GM12892 (cell line): ENCODE measurements around the gene UBE3A.
"Not testable (repeated sequence)": the region's sequence is repeated elsewhere in the genome, so short reads cannot be mapped to it uniquely, and the experiment has no call there.

Experiments used
- DNase-seq: peaks from one replicate; pipeline ENCODE4 v3.0.0; 2011; ENCODE audit not compliant: insufficient read length
- FAIRE-seq: peaks from 2 replicates; lab custom pipeline; 2011; peaks lifted over from hg19 to GRCh38; lab: Jason Lieb, UNC
- POLR2A ChIP-seq: IDR thresholded peaks from 2 replicates; pipeline ENCODE4 v1.6.1; 2011; ENCODE audit warnings: low read depth, low read length, control low read depth
- POLR2AphosphoS5 ChIP-seq: IDR thresholded peaks from 2 replicates; pipeline ENCODE4 v1.6.1; 2011; ENCODE audit warnings: low read depth, low read length, control low read depth
- TAF1 ChIP-seq: IDR thresholded peaks from 2 replicates; pipeline ENCODE4 v1.6.1; 2011; ENCODE audit warnings: low read depth, mild to moderate bottlenecking, control low read depth, low read length, borderline replicate concordance

The UBE3A gene

DNA sequence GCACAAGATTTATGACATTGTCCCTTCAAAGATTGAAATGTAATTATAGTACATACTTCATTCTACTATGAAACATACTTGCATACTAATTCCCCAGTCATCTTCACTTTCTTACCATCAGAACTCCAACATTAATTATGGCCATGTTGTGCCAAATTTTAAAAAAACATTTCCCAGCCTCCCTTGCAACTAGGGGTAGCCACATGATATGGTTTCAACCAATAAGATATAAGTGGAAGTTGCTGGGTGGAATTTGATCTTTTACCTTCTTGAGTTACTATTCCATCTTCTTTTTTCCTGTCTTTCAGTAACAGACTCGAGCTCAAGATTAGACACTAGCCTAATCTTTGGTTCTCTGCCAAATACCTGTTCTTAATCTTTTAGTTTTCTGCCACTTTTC is 25.6 kb upstream of the UBE3A start:
- FAIRE-seq (no peak), DNase-seq (no peak)
- no peak for TF ChIP-seq POLR2AphosphoS5
- no peak for TF ChIP-seq TAF1
- TF ChIP-seq POLR2A, result no peak

DNA sequence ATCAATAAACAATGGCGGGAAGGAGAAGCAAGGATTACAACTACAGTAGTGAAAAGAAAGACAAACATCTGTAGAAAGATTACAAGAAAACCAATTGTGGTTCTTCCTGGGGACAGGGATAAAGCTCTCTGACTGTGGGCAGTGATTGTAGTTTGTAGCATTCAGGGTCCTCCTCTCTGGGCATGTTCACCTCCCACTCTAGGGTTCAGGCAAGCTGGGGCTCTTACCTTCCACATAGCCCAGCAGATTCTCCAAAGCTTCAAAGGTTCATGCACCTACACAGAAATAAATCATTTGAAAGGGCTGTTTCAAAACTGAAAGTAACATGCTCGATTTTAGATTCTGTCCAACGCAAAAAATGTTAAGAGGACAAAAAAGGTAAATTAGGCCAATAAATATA is 17.4 kb upstream of the UBE3A start:
- DNase-seq (no peak), FAIRE-seq (no peak)
- TF ChIP-seq TAF1 (no peak), POLR2AphosphoS5 (no peak), POLR2A (no peak)

DNA sequence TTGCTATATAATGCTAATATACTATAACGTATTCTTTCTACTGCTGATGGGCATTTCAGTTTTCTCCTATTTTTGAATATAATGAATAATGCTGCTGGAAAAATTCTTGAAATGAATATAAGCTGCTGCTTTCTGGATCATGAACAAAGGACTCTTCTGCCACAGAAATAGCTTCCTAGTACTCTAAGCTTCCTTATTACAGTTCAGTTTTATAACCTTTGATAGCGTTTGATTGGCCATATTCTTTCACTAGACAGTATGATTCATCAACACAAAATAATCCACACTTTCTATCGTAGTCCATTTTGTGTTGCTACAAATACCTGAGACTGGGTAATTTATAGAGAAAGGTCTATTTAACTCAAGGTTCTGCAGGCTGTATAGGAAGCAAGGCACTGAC is 16.4 kb upstream of the UBE3A start:
- FAIRE-seq, result no peak
- TF ChIP-seq POLR2A (no peak), POLR2AphosphoS5 (no peak), TAF1 (no peak)
- no peak for DNase-seq

DNA sequence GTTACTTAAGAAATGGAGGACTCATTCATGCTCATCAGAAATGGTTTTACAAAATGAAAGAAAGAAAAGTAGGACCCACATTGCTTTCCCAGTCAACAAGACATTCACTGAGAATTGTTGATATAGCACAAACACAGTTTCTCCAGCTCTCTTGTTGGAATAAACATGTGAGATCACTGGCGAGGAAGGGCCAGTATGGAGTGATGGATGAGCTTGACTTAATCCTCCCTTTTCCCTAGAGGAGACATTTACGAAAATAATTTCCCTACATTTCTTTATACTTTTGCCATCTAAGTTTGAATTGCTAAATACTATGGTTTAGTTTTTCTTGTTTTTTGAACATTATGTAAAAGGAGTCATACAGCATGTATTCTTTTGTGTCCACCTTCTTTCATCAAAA is 15.9 kb upstream of the UBE3A start:
- DNase-seq (no peak), FAIRE-seq (no peak)
- no peak for TF ChIP-seq POLR2A

DNA sequence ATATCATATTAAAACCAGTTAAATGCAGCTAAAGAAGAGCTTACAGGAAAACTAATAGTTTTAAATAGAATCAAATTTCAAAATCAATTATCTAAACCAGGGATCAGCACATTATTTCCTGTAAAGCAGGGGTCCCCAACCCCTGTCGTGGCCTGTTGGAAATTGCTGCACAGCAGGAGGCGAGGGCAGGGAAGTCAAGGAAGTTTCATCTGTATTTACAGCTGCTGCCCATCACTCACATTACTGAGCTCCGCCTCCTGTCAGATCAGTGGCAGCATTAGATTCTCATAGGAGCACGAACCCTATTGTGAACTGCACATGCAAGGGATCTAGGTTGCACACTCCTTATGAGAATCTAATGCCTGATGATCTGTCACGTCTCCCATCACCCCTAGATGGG is 14.4 kb upstream of the UBE3A start:
- FAIRE-seq, DNase-seq: not testable (repeated sequence)

DNA sequence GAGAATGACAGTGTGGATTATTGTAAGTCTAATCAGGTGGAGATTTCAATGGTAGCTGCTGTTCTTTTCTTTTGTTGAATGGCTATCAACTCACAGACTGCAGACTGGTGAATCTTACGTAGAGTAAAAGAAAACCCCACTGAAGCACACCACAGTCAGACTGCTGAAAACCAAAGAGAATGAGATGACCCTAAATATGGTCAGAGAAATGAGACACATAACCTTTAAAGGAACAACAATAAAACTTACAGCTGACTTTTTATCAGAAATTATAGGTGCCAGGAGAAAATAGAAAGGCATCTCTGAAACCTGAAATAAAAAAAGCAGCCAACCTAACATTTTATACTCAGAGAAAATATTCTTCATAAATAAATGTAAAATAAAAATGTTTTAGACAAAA is 12.7 kb upstream of the UBE3A start:
- no peak for DNase-seq
- no peak for FAIRE-seq
- TF ChIP-seq POLR2A, result no peak
- TF ChIP-seq TAF1, result no peak
- no peak for TF ChIP-seq POLR2AphosphoS5

DNA sequence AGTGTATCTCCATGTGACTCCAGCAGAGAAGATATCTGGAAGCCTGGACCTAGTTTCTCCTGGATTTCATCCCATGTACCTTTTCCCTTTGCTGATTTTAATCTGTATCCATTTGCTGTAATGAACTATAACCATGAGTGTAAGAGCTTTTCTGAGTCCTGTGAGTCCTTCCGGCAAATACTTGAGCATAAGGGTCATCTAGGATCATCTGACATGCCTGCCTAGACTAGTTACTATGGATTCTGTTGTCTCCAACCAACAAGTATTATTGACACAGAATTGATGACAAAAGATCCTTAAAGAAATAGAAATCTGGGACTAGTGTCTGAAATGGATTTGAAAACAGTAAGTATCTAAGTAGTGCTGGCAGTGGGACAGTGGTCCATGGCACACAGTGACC is 11.3 kb upstream of the UBE3A start:
- FAIRE-seq (no peak), DNase-seq (no peak)
- TF ChIP-seq POLR2AphosphoS5, result no peak

DNA sequence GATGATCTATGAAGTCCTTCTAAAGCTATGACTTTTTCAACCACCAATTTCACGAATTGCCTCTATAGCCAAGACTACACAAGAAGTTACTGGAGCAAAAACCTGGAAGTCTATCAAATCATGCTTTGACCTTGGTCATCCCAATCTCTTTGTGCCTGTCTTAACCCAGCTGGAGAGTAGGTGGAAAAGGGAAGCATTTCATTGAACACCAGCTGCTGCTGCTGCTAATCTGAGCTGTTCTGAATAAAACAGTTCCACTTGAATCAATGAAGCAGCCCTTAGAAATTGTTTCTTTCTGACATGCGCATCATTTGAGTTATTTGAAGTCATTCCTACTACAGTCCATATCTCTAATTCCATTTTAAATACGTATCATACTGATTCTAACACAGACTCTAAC is 7.3 kb upstream of the UBE3A start:
- DNase-seq, result no peak
- no peak for TF ChIP-seq POLR2AphosphoS5
- TF ChIP-seq POLR2A, result no peak
- TF ChIP-seq TAF1, result no peak
- no peak for FAIRE-seq

DNA sequence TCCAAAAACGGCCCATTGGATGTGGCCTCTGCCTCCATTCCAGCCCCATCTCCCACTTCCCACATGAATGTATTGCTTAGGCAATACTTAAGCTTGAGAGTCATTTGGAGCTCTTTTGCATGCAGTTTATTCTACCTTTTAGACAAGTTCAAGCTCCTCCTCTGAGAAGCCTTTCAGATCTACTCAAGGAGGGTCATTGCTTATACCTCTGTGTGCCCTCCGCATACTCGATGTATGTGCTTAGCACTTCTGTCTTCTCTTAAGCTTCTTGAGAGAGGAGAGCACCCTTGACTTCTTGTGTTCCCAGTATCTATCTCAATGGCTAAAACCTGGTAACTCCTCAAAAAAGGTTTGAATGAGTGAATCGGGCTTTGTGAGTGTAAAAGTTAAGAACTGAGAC is 6.6 kb upstream of the UBE3A start:
- no peak for TF ChIP-seq TAF1
- no peak for TF ChIP-seq POLR2AphosphoS5
- TF ChIP-seq POLR2A, result no peak
- DNase-seq (no peak), FAIRE-seq (no peak)

DNA sequence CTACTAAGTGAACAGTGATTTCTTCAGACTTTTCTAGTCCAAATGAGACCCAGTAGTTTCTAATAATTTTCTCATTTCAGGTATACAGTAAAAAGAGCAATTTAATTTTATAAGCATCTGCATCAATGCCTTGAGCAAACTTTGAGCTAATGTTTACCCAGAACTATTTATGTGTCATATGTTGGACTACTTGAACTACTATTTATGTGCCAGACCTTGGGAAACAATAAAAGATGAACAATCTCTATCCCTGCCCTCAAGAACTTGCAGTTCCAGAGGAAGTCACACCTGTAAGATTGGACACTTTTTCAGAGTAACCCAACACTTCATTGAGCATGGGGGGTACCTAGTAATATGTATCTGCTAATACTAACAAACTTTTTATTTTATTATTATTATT is 2.3 kb upstream of the UBE3A start:
- FAIRE-seq, result no peak
- DNase-seq, result no peak
- no peak for TF ChIP-seq TAF1
- TF ChIP-seq POLR2A, result no peak
- TF ChIP-seq POLR2AphosphoS5, result no peak

DNA sequence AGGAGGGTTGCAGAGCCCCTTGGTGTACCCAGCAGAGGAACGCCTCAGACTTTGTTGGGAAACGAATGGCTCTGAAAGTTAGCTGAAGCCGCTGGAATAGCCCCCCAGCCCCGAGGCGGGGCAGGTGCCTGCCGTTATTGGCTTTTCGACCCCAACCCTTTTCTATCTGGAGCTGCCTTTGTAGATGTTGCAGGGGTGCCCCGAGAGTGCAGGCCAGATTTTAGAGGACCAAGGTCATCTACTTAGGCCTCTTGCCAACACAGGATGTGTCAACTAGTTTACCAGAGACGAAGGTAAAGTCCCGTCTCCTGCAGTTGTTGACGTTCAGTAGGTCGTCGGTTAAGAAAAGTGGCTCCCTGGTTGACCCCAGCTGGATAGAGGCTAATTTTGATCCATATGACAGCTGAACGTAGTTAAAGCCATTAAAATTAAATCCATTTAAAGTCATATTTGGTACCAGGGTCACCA is 579 bp upstream of the UBE3A start:
- TF ChIP-seq POLR2AphosphoS5, result no peak; the same call in 1 of the 2 replicates
- no peak for TF ChIP-seq POLR2A
- no peak for TF ChIP-seq TAF1
- FAIRE-seq, result no peak
- peak; percentile 6 for DNase-seq

DNA sequence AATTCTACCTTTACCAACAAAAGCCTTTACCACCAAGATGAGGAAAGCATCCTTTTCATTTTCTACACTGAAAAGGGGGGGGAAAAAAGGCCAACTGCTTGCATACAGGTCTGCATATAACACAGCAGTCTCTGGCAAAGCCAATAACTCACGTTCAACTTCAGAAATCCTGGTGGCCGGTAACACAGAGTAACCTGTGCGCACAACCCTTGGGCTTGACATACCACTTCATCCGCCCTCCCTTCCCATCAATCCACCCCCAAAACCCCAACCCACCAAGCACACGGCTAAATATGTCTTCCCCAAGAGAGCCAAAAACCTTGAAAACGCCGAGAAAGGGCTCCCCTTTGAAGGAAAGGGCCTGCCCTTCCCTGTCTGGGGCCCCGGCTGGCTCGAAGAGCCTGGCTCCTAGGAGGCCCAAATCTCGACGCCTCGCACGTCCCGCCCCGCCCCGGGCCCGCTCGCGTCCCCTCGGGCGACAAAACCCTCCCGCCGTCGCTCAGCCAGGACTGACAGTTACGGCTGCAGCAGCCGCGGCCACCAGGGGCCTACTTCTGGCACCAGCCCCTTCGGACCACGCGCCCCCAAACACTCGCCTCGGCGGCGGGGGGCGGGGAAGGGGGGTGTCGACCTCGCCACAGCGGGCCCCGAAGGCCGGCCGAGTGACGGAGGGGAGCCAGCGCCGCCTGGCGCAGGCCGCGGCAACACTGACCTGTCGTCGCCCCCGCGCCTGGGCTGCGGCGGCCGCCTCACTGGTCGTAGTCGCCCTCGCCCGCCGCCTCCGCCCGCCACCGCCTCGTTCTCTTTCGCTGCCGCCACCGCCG is 835 bp downstream of the UBE3A start:
- TF ChIP-seq POLR2A (no peak), POLR2AphosphoS5 (no peak), TAF1 (0 out of 2 replicates have a peak, but pooled peaks have one; percentile 2)
- FAIRE-seq, result peak; percentile 84
- DNase-seq, result peak; percentile 20
